GM23248 (cell line): ENCODE data around the gene HDAC4.

Source experiments
- EZH2 ChIP-seq: fragments of 200-600 bp; sonication (generic); IDR thresholded peaks from 2 replicates; pipeline ENCODE4 v1.6.1; 2018; ENCODE audit warnings: antibody characterized with exemption, mild to moderate bottlenecking; ENCODE audit not compliant: insufficient read depth, poor library complexity, severe bottlenecking
- EZH2phosphoT487 ChIP-seq: fragments of 200-600 bp; sonication (generic); IDR thresholded peaks from 2 replicates; pipeline ENCODE4 v1.6.1; 2018; ENCODE audit warnings: antibody characterized with exemption, moderate library complexity, mild to moderate bottlenecking, low read depth; ENCODE audit not compliant: insufficient read depth

DNA sequence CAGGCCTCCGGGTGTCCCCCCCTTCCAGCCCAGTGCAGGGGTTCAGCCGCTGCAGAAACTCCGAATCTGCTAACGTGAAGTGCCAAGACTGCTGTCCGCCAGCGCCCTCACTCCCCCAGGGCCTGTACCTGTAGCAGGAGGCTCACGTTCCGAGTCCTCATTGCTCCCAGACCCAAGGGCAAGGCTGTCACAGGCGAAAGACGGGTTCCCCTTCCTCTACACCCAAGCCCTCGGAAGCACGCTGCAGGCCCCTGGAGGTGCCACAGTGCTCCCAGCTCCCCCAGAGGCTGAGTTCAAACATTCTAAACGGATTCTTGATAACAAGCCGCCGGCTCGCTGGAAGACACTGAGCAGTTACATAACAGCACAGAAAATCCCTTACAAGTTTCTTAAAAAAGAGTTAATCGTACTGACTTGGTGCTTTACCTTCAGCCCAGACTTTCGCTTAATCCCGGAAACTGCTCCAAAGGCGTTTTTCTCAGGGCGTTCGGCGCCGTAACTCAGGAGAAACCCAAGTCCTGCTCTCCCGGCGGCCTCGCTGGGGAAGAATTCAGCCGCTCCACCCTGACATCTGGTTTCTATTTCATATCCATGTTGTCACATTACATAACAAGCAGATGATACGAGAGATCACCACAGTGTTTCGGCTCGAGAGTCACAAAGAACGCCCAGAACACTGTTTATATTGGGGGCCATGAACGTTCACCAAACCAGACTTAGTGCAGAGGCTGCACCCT lies 92.0 kb downstream of the HDAC4 start:
- TF ChIP-seq EZH2 (no peak), EZH2phosphoT487 (no peak)
